Testis (tissue), 3 donors: ENCODE results near the gene LTBR. TPM values are rescaled to one million over a fixed set of nuclear protein-coding genes. Genes with fewer than 3 reads are reported as not detected.
A peak's percentile ranks its signal among the peaks of the same experiment; 100 is the strongest.
"Not testable (repeated sequence)": the region's sequence is repeated elsewhere in the genome, so short reads cannot be mapped to it uniquely, and the experiment has no call there.

Experiments
- DNase-seq: peaks from one replicate; pipeline ENCODE4 v3.0.0-alpha.2; 2019
- H3K27ac ChIP-seq, 2 donors: fragments of 200-600 bp; sonication (generic); one replicate each; pipeline ENCODE4 v1.5.1; 2019
- H3K27me3 ChIP-seq: fragments of 200-600 bp; sonication (generic); one replicate; pipeline ENCODE4 v1.5.1; 2019
- H3K36me3 ChIP-seq: fragments of 200-600 bp; sonication (generic); one replicate; pipeline ENCODE4 v1.5.1; 2017; ENCODE audit warnings: low read depth; ENCODE audit errors: missing control alignments
- H3K4me1 ChIP-seq: fragments of 200-600 bp; sonication (generic); one replicate; pipeline ENCODE4 v1.5.1; 2019
- H3K4me3 ChIP-seq, 2 donors: fragments of 200-600 bp; sonication (generic); one replicate each; pipeline ENCODE4 v1.5.1; 2017 to 2019
- H3K9me3 ChIP-seq: fragments of 200-600 bp; sonication (generic); one replicate; pipeline ENCODE4 v1.5.1; 2017
- POLR2A ChIP-seq: fragments of 450-650 bp; IDR thresholded peaks from one replicate; pipeline ENCODE4 v1.6.1; 2017; ENCODE audit warnings: antibody characterized with exemption, mild to moderate bottlenecking, moderate library complexity
- WGBS, 2 donors: methylation state at CpG; one replicate each; pipeline ENCODE4 v1.1.5; 2018; 5-methylcytosine and 5-hydroxymethylcytosine counted together
- intact Hi-C: fragments of 100-400 bp; cut with DNase I; formaldehyde crosslinking; loops from one replicate; pipeline ENCODE4 v1.15.1; 2023; ENCODE audit warnings: low total_unique reads
- polyA plus RNA-seq: library from polyadenylated mRNA; stranded (reverse); fragments of 350-450 nt; fragmentation: Illumina TruSeq; extraction: RNeasy Lipid Tissue Mini Kit (QIAGEN cat#74804); gene quantifications from one replicate; pipeline ENCODE4 v1.2.3, GENCODE V29; 2014; ENCODE audit warnings: low read depth, low replicate concordance; ENCODE audit not compliant: insufficient read depth
- total RNA-seq, 2 donors: library from RNA; depleted of rRNA; stranded (reverse); fragments of >200 nt; gene quantifications; one replicate each; pipeline ENCODE4 v1.2.3, GENCODE V29; 2016
- TF ChIP-seq, protein P1 (sequence below), 3 experiments: fragments of 450-650 bp in 2 of 3; fragments of 200-600 bp in 1 of 3; sonication (generic) in 1 of 3; IDR thresholded peaks; one replicate each; pipeline ENCODE4 v1.5.1; 2016 to 2019; ENCODE audit warnings: antibody characterized with exemption in 3 of 3, mild to moderate bottlenecking in 2 of 3, moderate library complexity in 1 of 3

Gene LTBR
- total and polyA plus RNA-seq, 3 donors from 2014 or later, result 36.6 to 112 (median 81.3) TPM

- no peaks in the 10 kb centered on the region for H3K9me3 ChIP-seq
- no peak overlapping the region for H3K4me3 ChIP-seq
- TF ChIP-seq POLR2A, result no peak
- TF ChIP-seq, protein P1, sequence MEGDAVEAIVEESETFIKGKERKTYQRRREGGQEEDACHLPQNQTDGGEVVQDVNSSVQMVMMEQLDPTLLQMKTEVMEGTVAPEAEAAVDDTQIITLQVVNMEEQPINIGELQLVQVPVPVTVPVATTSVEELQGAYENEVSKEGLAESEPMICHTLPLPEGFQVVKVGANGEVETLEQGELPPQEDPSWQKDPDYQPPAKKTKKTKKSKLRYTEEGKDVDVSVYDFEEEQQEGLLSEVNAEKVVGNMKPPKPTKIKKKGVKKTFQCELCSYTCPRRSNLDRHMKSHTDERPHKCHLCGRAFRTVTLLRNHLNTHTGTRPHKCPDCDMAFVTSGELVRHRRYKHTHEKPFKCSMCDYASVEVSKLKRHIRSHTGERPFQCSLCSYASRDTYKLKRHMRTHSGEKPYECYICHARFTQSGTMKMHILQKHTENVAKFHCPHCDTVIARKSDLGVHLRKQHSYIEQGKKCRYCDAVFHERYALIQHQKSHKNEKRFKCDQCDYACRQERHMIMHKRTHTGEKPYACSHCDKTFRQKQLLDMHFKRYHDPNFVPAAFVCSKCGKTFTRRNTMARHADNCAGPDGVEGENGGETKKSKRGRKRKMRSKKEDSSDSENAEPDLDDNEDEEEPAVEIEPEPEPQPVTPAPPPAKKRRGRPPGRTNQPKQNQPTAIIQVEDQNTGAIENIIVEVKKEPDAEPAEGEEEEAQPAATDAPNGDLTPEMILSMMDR (IDR thresholded peaks at IDR 0.05), result peak; percentile 19 to 44 (median 29)
- no peaks in the 10 kb centered on the region for H3K27me3 ChIP-seq
- WGBS, 2 donors, result 19 to 34% methylated on average over 11 of the region's 11 CpGs
- intact Hi-C loops, result loop anchor here (10.0 kb wide), 2 partner anchors 49 to 119 kb away; partner anchors contain the start of genes LTBR and TAPBPL
- DNase-seq, result peak; percentile 82
- peaks cover 50% of the 10 kb centered on the region for H3K4me1 ChIP-seq
- H3K36me3 ChIP-seq, result no peaks in the 10 kb centered on the region
- peak overlapping the region; percentile 86 to 93 for H3K27ac ChIP-seq
These were observed 48.4 kb upstream of the LTBR start for GRCh38 chr12:6335451-6336078.

DNA sequence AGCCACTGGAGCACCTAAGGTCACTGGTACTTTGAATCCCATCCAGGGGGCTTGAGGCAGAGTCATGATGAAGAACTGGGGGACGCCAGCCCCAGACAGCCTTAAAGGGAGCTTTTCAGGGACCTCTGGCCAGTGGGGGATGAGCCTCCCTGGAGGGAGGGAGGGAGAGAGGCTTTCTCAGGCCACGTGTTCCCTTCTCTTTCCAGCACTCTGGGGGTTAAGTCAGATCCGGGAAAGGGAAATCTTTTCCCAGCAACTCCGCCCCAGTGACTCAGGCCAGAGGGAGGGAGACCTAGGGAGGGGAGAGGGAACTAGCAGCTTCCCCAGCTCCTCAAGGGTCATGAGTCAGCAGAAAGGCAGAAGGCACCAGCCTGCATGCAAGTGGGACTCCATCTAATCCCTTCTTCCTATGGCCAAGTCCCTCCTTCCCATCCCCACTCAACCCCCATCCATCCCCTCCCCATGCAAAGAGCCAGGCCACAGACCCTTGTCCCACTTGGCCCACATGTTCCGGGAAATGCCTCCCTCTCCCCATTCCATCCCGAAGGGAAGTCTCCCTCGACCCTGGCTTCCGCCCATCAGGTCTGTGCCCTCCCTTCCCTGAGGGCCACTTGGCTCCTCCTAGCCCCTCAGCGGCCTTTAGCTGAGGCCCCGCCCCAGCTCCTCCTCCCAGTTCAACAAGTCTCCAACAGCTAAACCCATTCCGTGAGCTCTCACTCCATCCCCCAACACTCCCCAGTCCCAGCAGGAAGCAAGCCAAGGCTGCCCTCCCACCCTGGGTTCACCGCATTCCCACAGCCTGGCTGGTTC is 47.7 kb upstream of the LTBR start:
- Histone ChIP-seq H3K36me3 (no peaks in the 10 kb centered on the region), H3K4me3 (peak overlapping the region in 1 of 2 donors; percentile 28), H3K27me3 (no peaks in the 10 kb centered on the region), H3K4me1 (peaks cover 47% of the 10 kb centered on the region), H3K9me3 (no peaks in the 10 kb centered on the region), H3K27ac (peak overlapping the region; percentile 86 to 93)
- WGBS, 2 donors, result 17 to 36% methylated on average over 11 to 12 of the region's 12 CpGs
- intact Hi-C loops, result loop anchor here (10.0 kb wide), 2 partner anchors 49 to 119 kb away; partner anchors contain the start of genes LTBR and TAPBPL
- peak; percentile 92 for DNase-seq
- TF ChIP-seq, protein P1 (IDR thresholded peaks at IDR 0.05), result no peak
- no peak for TF ChIP-seq POLR2A

- DNase-seq, result no peak
These were observed 46.8 kb upstream of the LTBR start for GRCh38 chr12:6336889-6337853.

DNA sequence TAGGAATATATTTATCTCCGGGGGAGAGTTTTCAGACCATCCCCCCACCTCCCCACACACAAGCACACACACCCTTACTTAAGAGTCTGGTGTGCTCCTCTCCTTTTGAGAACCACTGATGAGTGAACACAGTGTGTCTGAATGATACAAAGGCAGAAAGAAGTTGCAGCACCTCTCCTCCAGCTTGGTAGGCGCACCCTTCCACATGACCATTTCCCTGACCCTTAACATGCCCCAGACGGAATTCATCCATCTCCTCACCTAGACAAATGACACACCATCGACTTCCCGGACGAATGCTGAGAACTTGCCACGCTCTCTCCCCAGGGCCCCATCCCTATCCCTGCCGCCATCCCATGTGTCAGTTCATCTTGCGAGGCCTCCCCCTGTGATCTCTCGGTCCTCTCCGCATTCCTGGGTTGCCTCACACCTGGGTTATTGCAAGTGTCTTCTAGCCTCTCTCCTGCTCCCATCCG is 46.0 kb upstream of the LTBR start:
- DNase-seq, result no peak

More at GRCh38 chr12:6336889-6337853, 46.8 kb upstream of the LTBR start:
- Histone ChIP-seq H3K36me3 (no peaks in the 10 kb centered on the region), H3K4me1 (peaks cover 49% of the 10 kb centered on the region), H3K9me3 (no peaks in the 10 kb centered on the region), H3K27ac (peak overlapping the region; percentile 86 to 93), H3K27me3 (no peaks in the 10 kb centered on the region), H3K4me3 (peak overlapping the region in 1 of 2 donors; percentile 28)
- 36 to 41% methylated on average over 15 of the region's 15 CpGs for WGBS, 2 donors
- TF ChIP-seq, protein P1 (IDR thresholded peaks at IDR 0.05), result no peak
- TF ChIP-seq POLR2A, result no peak
- intact Hi-C loops, result loop anchor here (10.0 kb wide), 2 partner anchors 48 to 118 kb away; partner anchors contain the start of genes LTBR and TAPBPL

DNA sequence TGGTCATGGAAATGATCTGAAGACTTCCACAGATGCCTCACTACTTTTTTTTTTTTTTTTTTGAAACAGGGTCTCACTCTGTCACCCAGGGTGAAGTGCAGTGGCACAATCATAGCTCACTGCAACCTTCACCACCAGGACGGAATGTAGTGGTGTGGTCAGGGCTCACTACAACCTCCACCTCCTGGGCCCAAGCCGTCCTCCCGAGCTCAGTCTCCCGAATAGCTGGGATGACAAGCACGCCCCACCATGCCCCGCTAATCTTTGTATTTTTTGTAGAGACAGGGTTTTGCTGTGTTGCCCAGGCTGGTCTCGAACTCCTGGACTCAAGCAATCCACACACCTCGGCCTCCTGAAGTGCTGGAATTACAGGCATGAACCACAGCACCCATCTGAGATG is 45.4 kb upstream of the LTBR start:
- not testable (repeated sequence) for DNase-seq, H3K36me3 ChIP-seq, H3K9me3 ChIP-seq, H3K27me3 ChIP-seq, H3K4me3 ChIP-seq
- Histone ChIP-seq H3K27ac (peak overlapping the region; percentile 93 to 94), H3K4me1 (peaks cover 61% of the 10 kb centered on the region)
- intact Hi-C loops, result loop anchor here (10.0 kb wide), 2 partner anchors 46 to 116 kb away; partner anchors contain the start of genes LTBR and TAPBPL
- WGBS, 2 donors, result 71 to 84% methylated on average over 8 of the region's 8 CpGs

More for the DNA sequence above, 46.0 kb upstream of the LTBR start:
- intact Hi-C loops, result loop anchor here (10.0 kb wide), 2 partner anchors 47 to 117 kb away; partner anchors contain the start of genes LTBR and TAPBPL
- peak overlapping the region in 1 of 2 donors; percentile 93 for H3K27ac ChIP-seq
- no peak overlapping the region for H3K4me3 ChIP-seq
- 59 to 62% methylated on average over 12 of the region's 12 CpGs for WGBS, 2 donors
- peaks cover 58% of the 10 kb centered on the region for H3K4me1 ChIP-seq
- no peaks in the 10 kb centered on the region for H3K27me3 ChIP-seq
- H3K9me3 ChIP-seq, result no peaks in the 10 kb centered on the region
- TF ChIP-seq POLR2A, result no peak
- TF ChIP-seq, protein P1 (IDR thresholded peaks at IDR 0.05), result no peak
- H3K36me3 ChIP-seq, result no peaks in the 10 kb centered on the region
